Peyer's patch (tissue), 4 donors: Measurements from ENCODE around the gene ANXA2.

ENCODE experiments used
- POLR2A ChIP-seq, 2 donors: fragments of 450-650 bp; IDR thresholded peaks; one replicate each; pipeline ENCODE4 v1.5.1; 2017; ENCODE audit warnings: antibody characterized with exemption in 2 of 2, mild to moderate bottlenecking in 2 of 2, moderate library complexity in 2 of 2
- TF ChIP-seq, protein P1 (sequence below), 6 experiments: fragments of 450-650 bp in 4 of 6; fragments of 200-600 bp in 2 of 6; sonication (generic) in 1 of 6; IDR thresholded peaks; one replicate each; pipeline ENCODE4 v1.5.1; 2017 to 2019; ENCODE audit warnings: antibody characterized with exemption in 6 of 6, mild to moderate bottlenecking in 3 of 6, moderate library complexity in 1 of 6

DNA sequence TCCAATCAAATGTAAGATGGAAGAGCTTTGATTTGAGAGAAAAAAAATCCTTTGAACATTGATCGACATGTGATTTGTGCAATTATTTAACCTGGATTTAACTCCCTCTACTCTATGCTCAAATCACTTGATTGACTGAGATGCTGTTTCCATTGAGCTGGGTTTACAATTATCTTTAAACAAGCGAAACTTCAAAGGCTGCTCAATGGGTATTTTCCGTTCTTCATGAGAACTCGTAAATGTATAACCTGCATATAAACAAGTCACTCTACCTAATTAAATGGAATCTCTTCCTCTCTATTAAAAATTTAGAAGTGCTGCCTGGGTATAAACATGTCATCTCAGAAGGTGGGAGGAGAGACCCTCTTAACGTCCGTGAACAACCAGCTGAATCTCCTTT lies 71.9 kb downstream of the ANXA2 start:
- TF ChIP-seq, protein P1, sequence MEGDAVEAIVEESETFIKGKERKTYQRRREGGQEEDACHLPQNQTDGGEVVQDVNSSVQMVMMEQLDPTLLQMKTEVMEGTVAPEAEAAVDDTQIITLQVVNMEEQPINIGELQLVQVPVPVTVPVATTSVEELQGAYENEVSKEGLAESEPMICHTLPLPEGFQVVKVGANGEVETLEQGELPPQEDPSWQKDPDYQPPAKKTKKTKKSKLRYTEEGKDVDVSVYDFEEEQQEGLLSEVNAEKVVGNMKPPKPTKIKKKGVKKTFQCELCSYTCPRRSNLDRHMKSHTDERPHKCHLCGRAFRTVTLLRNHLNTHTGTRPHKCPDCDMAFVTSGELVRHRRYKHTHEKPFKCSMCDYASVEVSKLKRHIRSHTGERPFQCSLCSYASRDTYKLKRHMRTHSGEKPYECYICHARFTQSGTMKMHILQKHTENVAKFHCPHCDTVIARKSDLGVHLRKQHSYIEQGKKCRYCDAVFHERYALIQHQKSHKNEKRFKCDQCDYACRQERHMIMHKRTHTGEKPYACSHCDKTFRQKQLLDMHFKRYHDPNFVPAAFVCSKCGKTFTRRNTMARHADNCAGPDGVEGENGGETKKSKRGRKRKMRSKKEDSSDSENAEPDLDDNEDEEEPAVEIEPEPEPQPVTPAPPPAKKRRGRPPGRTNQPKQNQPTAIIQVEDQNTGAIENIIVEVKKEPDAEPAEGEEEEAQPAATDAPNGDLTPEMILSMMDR (IDR thresholded peaks at IDR 0.05): no peak
- TF ChIP-seq POLR2A (IDR thresholded peaks at IDR 0.05): no peak
